IMR-90 (cell line): Measurements from ENCODE around the gene RMC1.

Experiments used
- BHLHE40 ChIP-seq: fragments of 150-350 bp; IDR thresholded peaks from 2 replicates; pipeline ENCODE4 v1.6.1; 2016; ENCODE audit warnings: mild to moderate bottlenecking, low read depth, low read length
- CEBPB ChIP-seq: IDR thresholded peaks from 2 replicates; pipeline ENCODE4 v1.6.1; 2012; ENCODE audit warnings: low read depth, low read length, improper control_type of control experiment
- CTCF ChIP-seq: conservative IDR thresholded peaks from 2 replicates; pipeline ENCODE4 v1.5.1; 2012; ENCODE audit warnings: mild to moderate bottlenecking, low read depth, low read length, improper control_type of control experiment
- FOS ChIP-seq: fragments of 150-350 bp; IDR thresholded peaks from 2 replicates; pipeline ENCODE4 v1.6.1; 2016; ENCODE audit warnings: low read depth, low read length
- RAD21 ChIP-seq: IDR thresholded peaks from 2 replicates; pipeline ENCODE4 v1.6.1; 2012; ENCODE audit warnings: low read length, improper control_type of control experiment
- RCOR1 ChIP-seq: IDR thresholded peaks from 2 replicates; pipeline ENCODE4 v1.6.1; 2012; ENCODE audit warnings: mild to moderate bottlenecking, low read length, improper control_type of control experiment; ENCODE audit not compliant: insufficient replicate concordance
- RFX5 ChIP-seq: IDR thresholded peaks from 2 replicates; pipeline ENCODE4 v1.8.0; 2012; ENCODE audit warnings: low read depth, mild to moderate bottlenecking, low read length, moderate library complexity

GRCh38 chr18:23503038-23503962 lies at the start of gene RMC1:
- TF ChIP-seq RCOR1 (no peak), FOS (no peak), BHLHE40 (peak; percentile 58; the same call in 1 of the 2 replicates), CTCF (0 out of 2 replicates have a peak, but pooled peaks have one; percentile 6), CEBPB (no peak), RFX5 (no peak), RAD21 (no peak)
